ENCODE measurements around the gene ZC3H18. TPM values are rescaled to one million over a fixed set of nuclear protein-coding genes. Genes with fewer than 3 reads are reported as not detected.

The ZC3H18 gene
- total RNA-seq, 1 experiment from 2014 or later = 20.4 TPM

- DNase-seq (ENCODE audit: low read depth) = no peak
Measured at GRCh38 chr16:88532434-88533241, 37.6 kb upstream of the ZC3H18 start.

- no peak for DNase-seq (ENCODE audit: low read depth)
Measured at GRCh38 chr16:88533381-88533917, 36.8 kb upstream of the ZC3H18 start.

GRCh38 chr16:88533932-88534637 lies 36.1 kb upstream of the ZC3H18 start:
- DNase-seq (ENCODE audit: low read depth) = peak; percentile 62

GRCh38 chr16:88534638-88535190 lies 35.5 kb upstream of the ZC3H18 start:
- DNase-seq (ENCODE audit: low read depth) = peak; percentile 45

- DNase-seq (ENCODE audit: low read depth) = no peak
Measured at GRCh38 chr16:88535191-88535856, 34.9 kb upstream of the ZC3H18 start.

- DNase-seq (ENCODE audit: low read depth) = no peak
Measured at GRCh38 chr16:88535857-88536222, 34.4 kb upstream of the ZC3H18 start.

GRCh38 chr16:88536510-88536909 lies 33.7 kb upstream of the ZC3H18 start:
- no peak for DNase-seq (ENCODE audit: low read depth)

GRCh38 chr16:88536971-88537751 lies 33.0 kb upstream of the ZC3H18 start:
- DNase-seq (ENCODE audit: low read depth) = no peak

GRCh38 chr16:88537859-88538258 lies 32.3 kb upstream of the ZC3H18 start:
- no peak for DNase-seq (ENCODE audit: low read depth)

- DNase-seq (ENCODE audit: low read depth) = no peak
Measured at GRCh38 chr16:88538366-88539060, 31.7 kb upstream of the ZC3H18 start.

- DNase-seq (ENCODE audit: low read depth) = no peak
Measured at GRCh38 chr16:88539261-88539651, 30.9 kb upstream of the ZC3H18 start.

- no peak for DNase-seq (ENCODE audit: low read depth)
Measured at GRCh38 chr16:88539652-88540345, 30.4 kb upstream of the ZC3H18 start.

- DNase-seq (ENCODE audit: low read depth) = no peak
Measured at GRCh38 chr16:88540346-88540977, 29.7 kb upstream of the ZC3H18 start.

GRCh38 chr16:88541831-88542616 lies 28.2 kb upstream of the ZC3H18 start:
- DNase-seq (ENCODE audit: low read depth) = no peak

GRCh38 chr16:88543230-88543813 lies 26.9 kb upstream of the ZC3H18 start:
- no peak for DNase-seq (ENCODE audit: low read depth)

- no peak for DNase-seq (ENCODE audit: low read depth)
Measured at GRCh38 chr16:88545781-88546180, 24.4 kb upstream of the ZC3H18 start.

- DNase-seq (ENCODE audit: low read depth) = no peak
Measured at GRCh38 chr16:88548131-88548874, 21.9 kb upstream of the ZC3H18 start.

GRCh38 chr16:88548985-88549384 lies 21.2 kb upstream of the ZC3H18 start:
- no peak for DNase-seq (ENCODE audit: low read depth)

All from M059J (cell line).